ENCODE data around the gene ADGRV1.

DNA sequence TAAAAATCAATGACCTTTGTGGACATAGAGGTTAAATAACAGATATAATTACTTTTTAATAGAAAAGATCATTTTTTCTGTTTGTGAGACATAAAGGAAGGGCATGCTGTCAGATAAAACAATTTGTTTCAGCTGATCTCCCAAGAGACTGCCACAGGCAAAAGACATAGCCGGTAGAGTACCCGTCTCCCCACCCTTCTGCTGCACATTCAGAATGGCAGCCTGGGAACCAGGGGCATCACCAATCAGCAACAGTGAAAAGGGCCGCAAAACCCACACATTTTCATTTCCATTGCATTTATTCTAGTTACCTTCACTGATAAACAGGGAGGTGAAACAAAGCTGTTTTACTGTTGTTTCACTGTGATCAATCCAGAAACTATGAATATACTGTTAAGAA, 466.9 kb downstream of the ADGRV1 start:
- no peak for TF ChIP-seq POLR2A (IDR thresholded peaks at IDR 0.05)
- TF ChIP-seq, protein P1, sequence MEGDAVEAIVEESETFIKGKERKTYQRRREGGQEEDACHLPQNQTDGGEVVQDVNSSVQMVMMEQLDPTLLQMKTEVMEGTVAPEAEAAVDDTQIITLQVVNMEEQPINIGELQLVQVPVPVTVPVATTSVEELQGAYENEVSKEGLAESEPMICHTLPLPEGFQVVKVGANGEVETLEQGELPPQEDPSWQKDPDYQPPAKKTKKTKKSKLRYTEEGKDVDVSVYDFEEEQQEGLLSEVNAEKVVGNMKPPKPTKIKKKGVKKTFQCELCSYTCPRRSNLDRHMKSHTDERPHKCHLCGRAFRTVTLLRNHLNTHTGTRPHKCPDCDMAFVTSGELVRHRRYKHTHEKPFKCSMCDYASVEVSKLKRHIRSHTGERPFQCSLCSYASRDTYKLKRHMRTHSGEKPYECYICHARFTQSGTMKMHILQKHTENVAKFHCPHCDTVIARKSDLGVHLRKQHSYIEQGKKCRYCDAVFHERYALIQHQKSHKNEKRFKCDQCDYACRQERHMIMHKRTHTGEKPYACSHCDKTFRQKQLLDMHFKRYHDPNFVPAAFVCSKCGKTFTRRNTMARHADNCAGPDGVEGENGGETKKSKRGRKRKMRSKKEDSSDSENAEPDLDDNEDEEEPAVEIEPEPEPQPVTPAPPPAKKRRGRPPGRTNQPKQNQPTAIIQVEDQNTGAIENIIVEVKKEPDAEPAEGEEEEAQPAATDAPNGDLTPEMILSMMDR (IDR thresholded peaks at IDR 0.05), result no peak

All from thyroid gland (tissue), 4 donors.